ENCODE measurements around the gene LBH. TPM values are rescaled to one million over a fixed set of nuclear protein-coding genes. Genes with fewer than 3 reads are reported as not detected.

The LBH gene
- total RNA-seq, 1 donor from 2014 or later, result 80.5 TPM

DNA sequence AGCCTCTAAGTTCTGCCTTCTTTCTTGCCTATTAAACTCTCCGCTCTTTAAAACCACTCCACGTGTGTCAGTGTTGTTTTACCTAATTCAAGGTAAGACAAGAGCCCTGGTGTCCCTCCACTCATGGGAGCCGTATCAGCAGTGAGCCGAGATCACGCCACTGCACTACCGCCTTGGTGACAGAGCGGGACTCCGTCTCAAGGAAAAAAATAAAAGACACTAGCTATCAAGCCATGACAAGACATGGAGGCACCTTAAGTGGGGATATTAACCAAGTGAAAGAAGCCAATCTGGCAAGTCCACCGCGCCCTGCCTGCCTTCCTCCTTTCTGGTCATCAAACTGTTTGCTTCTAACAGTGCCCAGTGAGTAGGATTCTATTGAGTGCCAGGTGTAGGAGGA is 40.2 kb upstream of the LBH start:
- no peaks in the 10 kb centered on the region for H3K36me3 Mint-ChIP-seq (ENCODE audit: insufficient read depth)
- peaks cover 20% of the 10 kb centered on the region for H3K27me3 Mint-ChIP-seq
- peaks cover 4% of the 10 kb centered on the region for H3K4me1 Mint-ChIP-seq (ENCODE audit: low read depth)
- no peak overlapping the region for H3K4me3 Mint-ChIP-seq (ENCODE audit: low read depth)
- DNase-seq (ENCODE audit: low spot score, unreplicated experiment), result no peak
- no peak overlapping the region for H3K27ac Mint-ChIP-seq
- H3K9me3 Mint-ChIP-seq (ENCODE audit: low read depth), result peaks cover 5% of the 10 kb centered on the region
- TF ChIP-seq, protein P1, sequence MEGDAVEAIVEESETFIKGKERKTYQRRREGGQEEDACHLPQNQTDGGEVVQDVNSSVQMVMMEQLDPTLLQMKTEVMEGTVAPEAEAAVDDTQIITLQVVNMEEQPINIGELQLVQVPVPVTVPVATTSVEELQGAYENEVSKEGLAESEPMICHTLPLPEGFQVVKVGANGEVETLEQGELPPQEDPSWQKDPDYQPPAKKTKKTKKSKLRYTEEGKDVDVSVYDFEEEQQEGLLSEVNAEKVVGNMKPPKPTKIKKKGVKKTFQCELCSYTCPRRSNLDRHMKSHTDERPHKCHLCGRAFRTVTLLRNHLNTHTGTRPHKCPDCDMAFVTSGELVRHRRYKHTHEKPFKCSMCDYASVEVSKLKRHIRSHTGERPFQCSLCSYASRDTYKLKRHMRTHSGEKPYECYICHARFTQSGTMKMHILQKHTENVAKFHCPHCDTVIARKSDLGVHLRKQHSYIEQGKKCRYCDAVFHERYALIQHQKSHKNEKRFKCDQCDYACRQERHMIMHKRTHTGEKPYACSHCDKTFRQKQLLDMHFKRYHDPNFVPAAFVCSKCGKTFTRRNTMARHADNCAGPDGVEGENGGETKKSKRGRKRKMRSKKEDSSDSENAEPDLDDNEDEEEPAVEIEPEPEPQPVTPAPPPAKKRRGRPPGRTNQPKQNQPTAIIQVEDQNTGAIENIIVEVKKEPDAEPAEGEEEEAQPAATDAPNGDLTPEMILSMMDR (IDR thresholded peaks at IDR 0.05; ENCODE audit: unreplicated experiment), result no peak

DNA sequence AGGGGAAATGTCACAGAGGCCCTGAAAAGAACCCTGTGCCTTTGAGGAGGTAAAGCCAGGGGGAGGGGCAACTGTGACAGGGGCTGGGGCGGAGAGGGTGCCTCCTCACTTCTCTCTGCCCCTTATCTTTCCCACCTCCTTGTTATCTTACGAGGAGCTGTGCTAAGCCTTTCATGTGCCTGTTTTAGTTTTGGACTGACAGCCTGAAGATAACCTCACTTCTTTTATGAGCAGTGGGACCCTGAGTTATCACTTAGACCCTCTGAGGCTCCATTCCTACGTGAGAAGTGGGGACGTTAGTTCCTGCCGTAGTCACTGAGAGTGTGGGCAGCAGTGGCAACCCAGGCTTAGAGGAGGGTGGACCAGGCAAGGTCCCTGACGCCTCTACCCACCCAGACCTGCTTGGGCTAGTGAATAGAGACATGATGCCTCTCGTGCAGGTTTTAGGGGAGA is 39.5 kb upstream of the LBH start:
- Mint-ChIP-seq H3K9me3 (ENCODE audit: low read depth) (peaks cover 5% of the 10 kb centered on the region), H3K4me3 (ENCODE audit: low read depth) (no peak overlapping the region), H3K36me3 (ENCODE audit: insufficient read depth) (no peaks in the 10 kb centered on the region), H3K27me3 (peaks cover 24% of the 10 kb centered on the region), H3K27ac (no peak overlapping the region), H3K4me1 (ENCODE audit: low read depth) (peaks cover 2% of the 10 kb centered on the region)
- no peak for DNase-seq (ENCODE audit: low spot score, unreplicated experiment)
- TF ChIP-seq, protein P1 (IDR thresholded peaks at IDR 0.05; ENCODE audit: unreplicated experiment), result no peak

DNA sequence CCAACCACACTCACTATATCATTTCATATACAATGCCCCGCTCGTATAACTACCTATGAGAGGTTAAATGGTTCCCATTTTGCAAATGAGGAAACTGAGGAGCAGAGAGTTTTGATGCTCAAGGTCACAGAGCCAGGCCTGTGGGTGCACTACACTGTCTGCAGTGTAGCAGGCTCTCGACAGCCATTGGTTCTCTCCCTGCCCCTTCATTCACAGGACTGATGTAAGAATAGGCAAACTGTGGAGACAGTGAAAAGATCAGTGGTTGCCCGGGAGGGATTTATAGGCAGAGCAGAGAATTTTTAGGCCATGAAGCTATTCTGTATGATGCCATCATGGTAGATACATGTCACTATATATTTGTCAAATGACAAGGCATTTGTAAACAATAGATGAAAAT is 39.0 kb upstream of the LBH start:
- DNase-seq (ENCODE audit: low spot score, unreplicated experiment), result no peak
- Mint-ChIP-seq H3K27ac (no peak overlapping the region), H3K27me3 (peaks cover 24% of the 10 kb centered on the region), H3K4me3 (ENCODE audit: low read depth) (no peak overlapping the region), H3K4me1 (ENCODE audit: low read depth) (peaks cover 2% of the 10 kb centered on the region), H3K36me3 (ENCODE audit: insufficient read depth) (no peaks in the 10 kb centered on the region), H3K9me3 (ENCODE audit: low read depth) (peaks cover 5% of the 10 kb centered on the region)
- TF ChIP-seq, protein P1 (IDR thresholded peaks at IDR 0.05; ENCODE audit: unreplicated experiment), result no peak

DNA sequence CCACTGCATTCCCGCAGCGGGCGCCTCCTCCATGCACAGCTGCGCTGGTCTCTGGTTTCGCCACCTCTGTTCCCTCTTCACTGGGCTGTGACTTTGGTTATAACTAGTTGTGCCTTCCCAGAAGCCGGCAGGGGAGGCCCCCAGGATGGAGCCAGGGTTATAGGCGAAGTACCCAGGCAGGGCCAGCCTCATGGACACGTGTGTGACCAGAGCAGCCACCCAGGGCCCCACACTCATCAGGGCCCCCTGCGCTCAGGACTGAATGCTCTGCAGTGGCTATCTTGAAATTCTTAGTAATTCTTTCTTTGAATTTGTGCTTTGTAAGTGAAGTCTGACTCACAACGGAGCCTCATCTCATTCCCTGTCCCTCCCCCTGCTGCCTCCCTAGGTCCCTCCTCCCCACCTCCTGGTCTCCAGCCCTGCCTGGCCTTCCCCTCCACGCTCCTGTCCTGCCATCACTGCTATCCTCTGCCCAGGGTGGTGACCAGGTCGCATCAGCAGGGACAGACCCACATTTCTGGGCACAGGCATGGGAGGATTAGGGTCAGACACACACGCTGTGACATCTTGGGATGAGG is 38.1 kb upstream of the LBH start:
- peaks cover 24% of the 10 kb centered on the region for H3K27me3 Mint-ChIP-seq
- H3K4me3 Mint-ChIP-seq (ENCODE audit: low read depth), result no peak overlapping the region
- H3K27ac Mint-ChIP-seq, result no peak overlapping the region
- peaks cover 5% of the 10 kb centered on the region for H3K9me3 Mint-ChIP-seq (ENCODE audit: low read depth)
- H3K36me3 Mint-ChIP-seq (ENCODE audit: insufficient read depth), result no peaks in the 10 kb centered on the region
- peaks cover 2% of the 10 kb centered on the region for H3K4me1 Mint-ChIP-seq (ENCODE audit: low read depth)
- DNase-seq (ENCODE audit: low spot score, unreplicated experiment), result no peak
- TF ChIP-seq, protein P1 (IDR thresholded peaks at IDR 0.05; ENCODE audit: unreplicated experiment), result no peak

DNA sequence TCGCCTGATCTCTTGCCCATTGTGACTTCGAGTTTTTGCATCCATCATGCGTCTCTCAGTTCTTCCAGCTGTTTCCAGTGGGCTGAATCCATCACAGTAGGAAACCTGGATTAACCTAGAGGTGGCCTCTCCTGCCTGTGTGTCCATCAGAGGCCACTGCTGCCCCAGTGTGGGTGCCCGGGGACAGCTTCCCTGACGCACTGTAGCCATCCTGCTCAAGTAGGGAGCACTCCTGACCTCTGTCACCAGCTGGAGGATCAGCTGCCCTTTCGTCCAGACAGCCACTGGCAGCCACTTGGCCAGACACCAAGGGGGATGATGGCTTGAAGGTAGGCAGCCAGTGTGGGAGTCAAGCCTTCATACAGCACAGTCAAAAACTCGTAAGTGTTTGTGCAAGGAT is 36.9 kb upstream of the LBH start:
- Mint-ChIP-seq H3K4me3 (ENCODE audit: low read depth) (no peak overlapping the region), H3K27me3 (peaks cover 24% of the 10 kb centered on the region), H3K36me3 (ENCODE audit: insufficient read depth) (no peaks in the 10 kb centered on the region), H3K27ac (no peak overlapping the region), H3K4me1 (ENCODE audit: low read depth) (peaks cover 2% of the 10 kb centered on the region), H3K9me3 (ENCODE audit: low read depth) (peaks cover 3% of the 10 kb centered on the region)
- TF ChIP-seq, protein P1 (IDR thresholded peaks at IDR 0.05; ENCODE audit: unreplicated experiment), result no peak
- DNase-seq (ENCODE audit: low spot score, unreplicated experiment), result no peak
